ENCODE measurements around the gene TMEM181.
"Not testable (repeated sequence)": the region's sequence is repeated elsewhere in the genome, so short reads cannot be mapped to it uniquely, and the experiment has no call there.

The TMEM181 gene

GRCh38 chr6:158610319-158610968 is 50.6 kb downstream of the TMEM181 start:
- Histone ChIP-seq H3K4me2 (no peak overlapping the region), H3K4me3 (IDR thresholded peaks at IDR 0.05; ENCODE audit: insufficient read depth, low read depth, low read length) (no peak overlapping the region), H3K79me2 (ENCODE audit: insufficient read depth, low read depth) (no peaks in the 10 kb centered on the region), H3K4me1 (ENCODE audit: low read depth, poor library complexity, severe bottlenecking) (no peaks in the 10 kb centered on the region), H2AFZ (ENCODE audit: low read depth) (no peak overlapping the region), H3K36me3 (ENCODE audit: insufficient read depth) (no peaks in the 10 kb centered on the region), H4K20me1 (ENCODE audit: insufficient read depth) (no peaks in the 10 kb centered on the region), H3K9ac (no peak overlapping the region), H3K27ac (no peak overlapping the region), H3K27me3 (ENCODE audit: insufficient read depth, low read depth) (no peaks in the 10 kb centered on the region)
- no peak for TF ChIP-seq CTCF (conservative IDR thresholded peaks at IDR 0.05; ENCODE audit: low read depth, low read length)

DNA sequence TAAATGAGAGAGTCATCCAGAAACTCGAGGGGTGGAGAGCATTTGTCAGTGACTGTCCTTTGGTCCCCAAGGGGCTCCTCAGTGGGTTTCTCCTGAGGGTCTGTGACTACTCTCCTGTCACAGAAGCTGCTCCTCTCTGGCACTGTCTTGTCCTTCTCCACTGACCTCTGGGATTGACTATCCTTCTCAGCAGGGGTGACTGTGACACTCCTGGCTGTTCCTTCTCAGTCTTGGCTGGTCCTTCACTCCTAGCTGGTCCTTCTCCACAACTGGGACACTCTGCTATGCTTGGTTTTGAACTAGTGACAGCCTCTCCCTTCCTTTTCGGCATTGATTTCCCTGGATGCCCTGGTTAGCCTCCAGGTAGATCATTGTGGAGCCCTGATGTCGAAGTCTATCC is 51.1 kb downstream of the TMEM181 start:
- Histone ChIP-seq H3K36me3 (ENCODE audit: insufficient read depth) (no peaks in the 10 kb centered on the region), H3K79me2 (ENCODE audit: insufficient read depth, low read depth) (no peaks in the 10 kb centered on the region), H3K27ac (no peak overlapping the region), H3K4me2 (no peak overlapping the region), H3K4me1 (ENCODE audit: low read depth, poor library complexity, severe bottlenecking) (no peaks in the 10 kb centered on the region), H3K4me3 (IDR thresholded peaks at IDR 0.05; ENCODE audit: insufficient read depth, low read depth, low read length) (no peak overlapping the region), H3K27me3 (ENCODE audit: insufficient read depth, low read depth) (no peaks in the 10 kb centered on the region), H4K20me1 (ENCODE audit: insufficient read depth) (no peaks in the 10 kb centered on the region), H2AFZ (ENCODE audit: low read depth) (no peak overlapping the region), H3K9ac (no peak overlapping the region)
- TF ChIP-seq CTCF (conservative IDR thresholded peaks at IDR 0.05; ENCODE audit: low read depth, low read length), result no peak

GRCh38 chr6:158611541-158612370 is 51.9 kb downstream of the TMEM181 start:
- Histone ChIP-seq H3K27me3 (ENCODE audit: insufficient read depth, low read depth) (no peaks in the 10 kb centered on the region), H3K36me3 (ENCODE audit: insufficient read depth) (no peaks in the 10 kb centered on the region), H3K9ac (no peak overlapping the region), H3K79me2 (ENCODE audit: insufficient read depth, low read depth) (no peaks in the 10 kb centered on the region), H4K20me1 (ENCODE audit: insufficient read depth) (no peaks in the 10 kb centered on the region), H3K4me1 (ENCODE audit: low read depth, poor library complexity, severe bottlenecking) (no peaks in the 10 kb centered on the region), H3K27ac (no peak overlapping the region), H3K4me2 (no peak overlapping the region), H2AFZ (ENCODE audit: low read depth) (no peak overlapping the region), H3K4me3 (IDR thresholded peaks at IDR 0.05; ENCODE audit: insufficient read depth, low read depth, low read length) (no peak overlapping the region)
- TF ChIP-seq CTCF (conservative IDR thresholded peaks at IDR 0.05; ENCODE audit: low read depth, low read length), result no peak

GRCh38 chr6:158614606-158615005 is 54.7 kb downstream of the TMEM181 start:
- H3K79me2 ChIP-seq (ENCODE audit: insufficient read depth, low read depth); H3K4me2 ChIP-seq; H4K20me1 ChIP-seq (ENCODE audit: insufficient read depth); H2AFZ ChIP-seq (ENCODE audit: low read depth); H3K27ac ChIP-seq; H3K9ac ChIP-seq; H3K4me1 ChIP-seq (ENCODE audit: low read depth, poor library complexity, severe bottlenecking); H3K27me3 ChIP-seq (ENCODE audit: insufficient read depth, low read depth); H3K36me3 ChIP-seq (ENCODE audit: insufficient read depth); H3K4me3 ChIP-seq (IDR thresholded peaks at IDR 0.05; ENCODE audit: insufficient read depth, low read depth, low read length): not testable (repeated sequence)

DNA sequence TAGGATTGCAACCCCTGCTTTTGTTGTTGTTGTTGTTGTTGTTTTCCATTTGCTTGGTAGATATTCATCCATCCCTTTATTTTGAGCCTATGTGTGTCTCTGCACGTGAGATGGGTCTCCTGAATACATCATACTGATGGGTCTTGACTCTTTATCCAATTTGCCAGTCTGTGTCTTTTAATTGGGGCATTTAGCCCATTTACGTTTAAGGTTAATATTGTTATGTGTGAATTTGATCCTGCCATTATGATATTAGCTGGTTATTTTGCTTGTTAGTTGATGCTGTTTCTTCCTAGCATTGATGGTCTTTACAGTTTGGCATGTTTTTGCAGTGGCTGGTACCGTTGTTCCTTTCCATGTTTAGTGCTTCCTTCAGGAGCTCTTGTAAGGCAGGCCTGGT is 58.4 kb downstream of the TMEM181 start:
- H3K4me1 ChIP-seq (ENCODE audit: low read depth, poor library complexity, severe bottlenecking); H3K9ac ChIP-seq; H3K27ac ChIP-seq; H3K36me3 ChIP-seq (ENCODE audit: insufficient read depth); H4K20me1 ChIP-seq (ENCODE audit: insufficient read depth); H3K27me3 ChIP-seq (ENCODE audit: insufficient read depth, low read depth); H2AFZ ChIP-seq (ENCODE audit: low read depth); H3K79me2 ChIP-seq (ENCODE audit: insufficient read depth, low read depth); H3K4me3 ChIP-seq (IDR thresholded peaks at IDR 0.05; ENCODE audit: insufficient read depth, low read depth, low read length); H3K4me2 ChIP-seq: not testable (repeated sequence)
